Tibial nerve (tissue), 4 donors: ENCODE data around the gene LRRC3. TPM values are rescaled to one million over a fixed set of nuclear protein-coding genes. Genes with fewer than 3 reads are reported as not detected.

Experiments used
- DNase-seq, 2 donors: peaks; one replicate each; pipeline ENCODE4 v3.0.0-alpha.2; 2019; ENCODE audit warnings: low spot score in 2 of 2
- H3K27ac ChIP-seq, 4 donors: fragments of 200-600 bp; sonication (generic) in 3 of 4; one replicate each; pipeline ENCODE4 v1.5.1; 2017 to 2019; ENCODE audit warnings: mild to moderate bottlenecking in 1 of 4
- H3K27me3 ChIP-seq, 2 donors: fragments of 200-600 bp; sonication (generic) in 1 of 2; one replicate each; pipeline versions ENCODE4 v1.5.1 to v1.6.0; 2017 to 2019
- H3K36me3 ChIP-seq, 3 donors: fragments of 200-600 bp; sonication (generic); one replicate each; pipeline ENCODE4 v1.5.1; 2018 to 2019
- H3K4me1 ChIP-seq, 4 donors: fragments of 200-600 bp; sonication (generic) in 3 of 4; one replicate each; pipeline ENCODE4 v1.5.1; 2017 to 2019
- H3K4me3 ChIP-seq, 4 donors: fragments of 200-600 bp; sonication (generic) in 3 of 4; one replicate each; pipeline ENCODE4 v1.5.1; 2017 to 2019; ENCODE audit warnings: mild to moderate bottlenecking in 1 of 4, moderate library complexity in 1 of 4
- H3K9me3 ChIP-seq, 4 donors: fragments of 200-600 bp; sonication (generic) in 3 of 4; one replicate each; pipeline ENCODE4 v1.5.1; 2017 to 2019
- EP300 ChIP-seq, 2 donors: sonication (generic); formaldehyde crosslinking; IDR thresholded peaks; one replicate each; pipeline ENCODE4 v1.6.1; 2017; ENCODE audit warnings: antibody characterized with exemption in 2 of 2, mild to moderate bottlenecking in 1 of 2
- POLR2A ChIP-seq, 2 donors: fragments of 450-650 bp; IDR thresholded peaks; one replicate each; pipeline ENCODE4 v1.6.1; 2017; ENCODE audit warnings: antibody characterized with exemption in 2 of 2, mild to moderate bottlenecking in 2 of 2, moderate library complexity in 2 of 2
- WGBS, 2 donors: methylation state at CpG; one replicate each; pipeline ENCODE4 v1.1.5; 2018; 5-methylcytosine and 5-hydroxymethylcytosine counted together
- total RNA-seq, 4 donors: library from RNA; depleted of rRNA; stranded (reverse); fragments of >200 nt; gene quantifications; one replicate each; pipeline ENCODE4 v1.1.0, GENCODE V29; 2016
- TF ChIP-seq, protein P1 (sequence below), 5 experiments: fragments of 200-600 bp in 3 of 5; fragments of 450-650 bp in 2 of 5; sonication (generic) in 3 of 5; IDR thresholded peaks; one replicate each; pipeline ENCODE4 v1.5.1; 2016 to 2019; ENCODE audit warnings: antibody characterized with exemption in 5 of 5, mild to moderate bottlenecking in 3 of 5, moderate library complexity in 2 of 5

LRRC3 gene
- total RNA-seq, 4 donors from 2014 or later = 2.0 to 8.0 (median 3.8) TPM

DNA sequence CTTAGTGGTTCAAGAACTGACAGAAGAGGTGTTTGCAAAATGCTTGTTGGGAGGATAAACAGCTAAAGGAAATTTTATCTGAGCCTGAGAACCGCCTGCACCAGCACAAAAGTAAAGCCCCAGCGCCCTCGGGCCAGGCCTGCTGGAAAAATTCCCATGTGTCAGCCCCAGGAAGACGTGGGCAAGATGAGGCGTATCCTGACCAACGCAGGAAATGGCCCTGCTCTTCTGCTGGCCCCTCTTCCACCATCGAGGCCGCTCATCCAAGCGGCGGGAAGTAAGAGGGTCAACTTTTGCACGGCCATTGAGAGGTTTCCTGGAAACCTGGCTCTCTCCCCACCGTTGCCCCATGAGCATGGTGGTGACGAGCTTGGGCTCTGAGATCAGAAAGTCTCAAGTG is 39.6 kb downstream of the LRRC3 start:
- Histone ChIP-seq H3K27ac (no peak overlapping the region), H3K27me3 (peaks cover 0 to 12% of the 10 kb centered on the region in 2 donors), H3K9me3 (peaks cover 0 to 32% (median 2%) of the 10 kb centered on the region in 4 donors), H3K36me3 (no peaks in the 10 kb centered on the region), H3K4me1 (no peaks in the 10 kb centered on the region), H3K4me3 (no peak overlapping the region)
- WGBS, 2 donors = 84 to 85% methylated on average over 13 of the region's 13 CpGs
- TF ChIP-seq EP300 (IDR thresholded peaks at IDR 0.05) = no peak
- TF ChIP-seq, protein P1, sequence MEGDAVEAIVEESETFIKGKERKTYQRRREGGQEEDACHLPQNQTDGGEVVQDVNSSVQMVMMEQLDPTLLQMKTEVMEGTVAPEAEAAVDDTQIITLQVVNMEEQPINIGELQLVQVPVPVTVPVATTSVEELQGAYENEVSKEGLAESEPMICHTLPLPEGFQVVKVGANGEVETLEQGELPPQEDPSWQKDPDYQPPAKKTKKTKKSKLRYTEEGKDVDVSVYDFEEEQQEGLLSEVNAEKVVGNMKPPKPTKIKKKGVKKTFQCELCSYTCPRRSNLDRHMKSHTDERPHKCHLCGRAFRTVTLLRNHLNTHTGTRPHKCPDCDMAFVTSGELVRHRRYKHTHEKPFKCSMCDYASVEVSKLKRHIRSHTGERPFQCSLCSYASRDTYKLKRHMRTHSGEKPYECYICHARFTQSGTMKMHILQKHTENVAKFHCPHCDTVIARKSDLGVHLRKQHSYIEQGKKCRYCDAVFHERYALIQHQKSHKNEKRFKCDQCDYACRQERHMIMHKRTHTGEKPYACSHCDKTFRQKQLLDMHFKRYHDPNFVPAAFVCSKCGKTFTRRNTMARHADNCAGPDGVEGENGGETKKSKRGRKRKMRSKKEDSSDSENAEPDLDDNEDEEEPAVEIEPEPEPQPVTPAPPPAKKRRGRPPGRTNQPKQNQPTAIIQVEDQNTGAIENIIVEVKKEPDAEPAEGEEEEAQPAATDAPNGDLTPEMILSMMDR (IDR thresholded peaks at IDR 0.05) = no peak
- no peak for TF ChIP-seq POLR2A (IDR thresholded peaks at IDR 0.05)
- no peak for DNase-seq

DNA sequence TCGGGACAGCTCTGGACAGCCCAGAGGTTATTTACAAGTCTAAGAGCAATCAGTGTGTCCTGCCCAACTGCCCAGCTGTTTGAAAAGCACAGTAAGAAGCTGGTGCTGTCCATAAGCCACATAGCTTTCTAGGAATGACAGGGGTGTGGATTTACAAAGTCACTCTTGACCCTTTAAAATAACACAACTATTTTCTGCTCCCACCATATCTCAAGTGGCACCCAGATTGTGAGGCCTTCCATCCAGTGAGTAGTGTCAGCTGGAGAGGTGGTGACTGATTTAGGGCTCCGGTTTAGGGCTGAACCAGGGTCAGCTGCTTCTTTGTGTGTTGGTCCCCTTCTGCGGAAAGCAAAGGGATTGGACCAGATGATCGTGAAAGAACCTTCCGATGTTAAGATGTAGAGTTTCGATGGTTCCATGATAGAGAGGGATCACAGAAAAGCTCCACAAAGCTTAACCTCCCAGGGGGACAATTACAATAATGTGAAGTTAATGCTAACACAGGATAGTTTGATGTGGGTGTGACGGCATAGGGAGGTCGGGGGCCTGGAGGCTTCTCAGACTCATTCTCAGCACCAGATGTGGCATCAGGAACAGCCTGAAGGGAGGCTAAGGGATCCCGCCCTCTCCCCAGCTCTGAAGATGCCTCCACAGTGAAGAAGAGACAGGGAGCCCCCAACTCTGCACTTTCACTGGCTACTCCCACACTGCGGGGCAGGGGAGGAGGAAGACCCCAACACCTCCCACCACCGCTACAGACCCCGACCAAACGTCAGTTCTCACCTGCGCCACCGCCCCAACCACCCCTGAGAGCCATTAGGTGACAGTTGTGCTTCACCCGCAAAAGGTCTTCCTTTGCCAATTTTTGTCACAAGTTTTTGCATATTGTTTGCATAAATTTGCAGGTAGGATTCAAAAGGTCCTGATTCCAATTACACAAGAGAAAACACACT is 40.6 kb downstream of the LRRC3 start:
- no peak overlapping the region for H3K27ac ChIP-seq
- H3K4me1 ChIP-seq = no peaks in the 10 kb centered on the region
- TF ChIP-seq, protein P1 (IDR thresholded peaks at IDR 0.05) = no peak
- no peak for TF ChIP-seq EP300 (IDR thresholded peaks at IDR 0.05)
- no peak for TF ChIP-seq POLR2A (IDR thresholded peaks at IDR 0.05)
- 82 to 85% methylated on average over 16 of the region's 16 CpGs for WGBS, 2 donors
- H3K27me3 ChIP-seq = peaks cover 0 to 14% of the 10 kb centered on the region in 2 donors
- no peak overlapping the region for H3K4me3 ChIP-seq
- peaks cover 0 to 29% (median 2%) of the 10 kb centered on the region in 4 donors for H3K9me3 ChIP-seq
- DNase-seq = no peak
- H3K36me3 ChIP-seq = no peaks in the 10 kb centered on the region

DNA sequence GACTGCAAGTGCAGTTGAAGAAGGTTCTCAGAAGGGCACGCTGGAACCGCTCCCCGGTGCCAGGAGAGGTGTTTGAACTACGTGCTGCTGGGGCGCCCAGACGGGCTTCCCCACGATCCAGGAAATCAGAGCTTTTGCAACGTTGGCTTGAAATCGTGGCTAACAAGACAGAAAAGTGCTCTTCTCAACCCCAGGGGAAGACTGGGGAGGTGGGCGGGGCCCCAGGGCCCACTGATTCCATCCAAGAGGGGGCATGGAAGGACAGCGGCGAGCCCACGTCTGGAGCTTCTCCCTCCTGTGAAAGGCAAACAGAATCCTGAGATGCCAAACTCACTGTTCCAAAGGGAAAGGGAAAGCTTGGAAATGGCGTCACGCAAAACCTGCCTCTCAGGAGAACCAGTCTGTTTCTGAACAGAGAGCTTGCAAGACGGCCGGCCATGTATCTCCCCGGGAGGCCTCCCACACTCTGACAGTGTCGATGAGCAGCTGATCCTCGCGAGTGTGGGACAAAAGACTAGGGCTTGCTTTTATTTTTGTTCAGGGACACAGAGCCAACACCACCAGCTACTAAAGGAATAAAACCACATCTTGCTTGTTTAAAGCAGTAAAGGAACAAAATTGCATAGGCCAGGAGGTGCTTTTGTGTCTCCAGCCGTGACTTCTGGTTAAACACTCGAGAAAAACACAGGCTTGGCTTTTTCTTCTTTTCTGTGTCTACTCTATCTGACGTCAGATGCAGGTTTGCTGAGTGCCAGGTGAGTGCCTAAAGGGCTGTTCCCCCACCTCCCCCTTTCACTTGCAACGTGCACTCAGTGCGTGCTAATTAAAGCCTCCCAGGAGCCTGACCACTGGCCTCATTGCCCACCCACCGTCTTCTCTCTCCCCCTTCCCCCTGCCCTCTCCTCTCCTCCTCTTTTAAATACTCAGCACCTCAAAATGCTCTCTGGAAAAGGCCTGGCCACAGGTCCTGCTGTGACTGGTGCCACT is 41.5 kb downstream of the LRRC3 start:
- 42 to 48% methylated on average over 27 of the region's 27 CpGs for WGBS, 2 donors

DNA sequence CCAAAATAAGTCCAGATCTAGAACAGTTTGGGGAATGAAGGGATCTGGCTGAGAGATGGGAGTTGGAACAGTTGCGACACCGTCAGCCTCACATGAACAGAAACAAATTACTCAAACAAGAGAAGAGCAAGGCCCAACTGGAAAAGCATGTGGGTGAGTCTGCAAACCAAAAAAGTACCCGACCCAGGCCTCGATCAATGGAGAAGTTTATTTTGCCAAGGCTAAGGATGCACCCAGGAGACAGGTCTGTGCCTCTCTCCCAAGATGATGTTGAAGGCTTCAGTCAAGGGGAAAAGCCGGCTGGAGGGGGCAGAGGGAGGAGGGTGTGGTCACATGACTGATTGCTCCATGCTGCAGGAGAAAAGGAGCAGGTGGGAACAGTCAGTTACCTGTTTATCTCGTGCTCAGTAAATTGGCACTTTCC is 42.4 kb downstream of the LRRC3 start:
- Histone ChIP-seq H3K27me3 (peaks cover 0 to 20% of the 10 kb centered on the region in 2 donors), H3K9me3 (peaks cover 0 to 19% (median under 1%) of the 10 kb centered on the region in 4 donors), H3K36me3 (no peaks in the 10 kb centered on the region), H3K4me3 (no peak overlapping the region), H3K27ac (peak overlapping the region in 2 of 4 donors; percentile 31 to 59), H3K4me1 (no peaks in the 10 kb centered on the region)
- 59 to 61% methylated on average over 6 of the region's 6 CpGs for WGBS, 2 donors
- peak in 1 of 2 donors; percentile 38 for DNase-seq
- TF ChIP-seq POLR2A (IDR thresholded peaks at IDR 0.05) (no peak), EP300 (IDR thresholded peaks at IDR 0.05) (no peak)
- TF ChIP-seq, protein P1 (IDR thresholded peaks at IDR 0.05) = no peak

More for the DNA sequence above, 41.5 kb downstream of the LRRC3 start:
- peak overlapping the region in 2 of 4 donors; percentile 27 to 59 for H3K27ac ChIP-seq
- H3K9me3 ChIP-seq = peaks cover 0 to 28% (median 2%) of the 10 kb centered on the region in 4 donors
- H3K27me3 ChIP-seq = peaks cover 0 to 16% of the 10 kb centered on the region in 2 donors
- peak in 1 of 2 donors; percentile 13 for DNase-seq
- TF ChIP-seq, protein P1 (IDR thresholded peaks at IDR 0.05) = no peak
- TF ChIP-seq POLR2A (IDR thresholded peaks at IDR 0.05) (no peak), EP300 (IDR thresholded peaks at IDR 0.05) (no peak)
- no peaks in the 10 kb centered on the region for H3K36me3 ChIP-seq
- no peaks in the 10 kb centered on the region for H3K4me1 ChIP-seq
- H3K4me3 ChIP-seq = no peak overlapping the region
